DOHH2 (cell line): ENCODE results near the gene ARHGAP22.

Source experiments
- EZH2phosphoT487 ChIP-seq: fragments of 200-600 bp; sonication (generic); IDR thresholded peaks from 2 replicates; pipeline ENCODE4 v1.6.1; 2017; ENCODE audit warnings: borderline replicate concordance, mild to moderate bottlenecking, antibody characterized with exemption, low read length, moderate library complexity, mixed read lengths
- TF ChIP-seq, protein P1 (sequence below): fragments of 200-600 bp; sonication (generic); IDR thresholded peaks from one replicate; pipeline ENCODE4 v1.5.1; 2014; ENCODE audit warnings: antibody characterized with exemption, mild to moderate bottlenecking, low read depth, low read length; ENCODE audit not compliant: poor library complexity, severe bottlenecking

DNA sequence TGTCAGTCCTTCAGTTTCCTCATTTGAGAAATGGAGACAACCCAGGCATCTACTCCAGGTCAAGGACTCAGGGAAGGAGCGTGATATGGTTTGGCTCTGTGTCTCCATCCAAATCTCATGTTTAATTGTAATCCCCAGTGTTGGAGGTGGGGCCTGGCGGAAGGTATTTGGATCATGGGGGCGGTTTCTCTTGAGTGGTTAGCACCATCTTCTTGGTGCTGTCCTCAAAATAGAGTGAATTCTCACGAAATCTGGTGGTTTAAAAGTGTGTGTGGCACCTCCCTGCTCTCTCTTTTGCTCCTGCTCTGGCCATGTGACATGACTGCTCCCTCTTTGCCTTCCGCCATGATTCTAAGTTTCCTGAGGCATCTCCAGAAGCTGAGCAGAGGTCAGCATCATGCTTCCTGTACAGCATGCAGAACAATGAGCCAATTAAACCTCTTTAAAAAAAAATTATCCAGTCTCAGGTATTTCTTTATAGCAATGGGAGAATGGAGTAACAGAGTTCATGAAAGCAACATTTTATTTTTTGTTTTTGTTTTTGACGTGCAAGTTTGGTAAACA is 30.0 kb downstream of the ARHGAP22 start:
- TF ChIP-seq, protein P1, sequence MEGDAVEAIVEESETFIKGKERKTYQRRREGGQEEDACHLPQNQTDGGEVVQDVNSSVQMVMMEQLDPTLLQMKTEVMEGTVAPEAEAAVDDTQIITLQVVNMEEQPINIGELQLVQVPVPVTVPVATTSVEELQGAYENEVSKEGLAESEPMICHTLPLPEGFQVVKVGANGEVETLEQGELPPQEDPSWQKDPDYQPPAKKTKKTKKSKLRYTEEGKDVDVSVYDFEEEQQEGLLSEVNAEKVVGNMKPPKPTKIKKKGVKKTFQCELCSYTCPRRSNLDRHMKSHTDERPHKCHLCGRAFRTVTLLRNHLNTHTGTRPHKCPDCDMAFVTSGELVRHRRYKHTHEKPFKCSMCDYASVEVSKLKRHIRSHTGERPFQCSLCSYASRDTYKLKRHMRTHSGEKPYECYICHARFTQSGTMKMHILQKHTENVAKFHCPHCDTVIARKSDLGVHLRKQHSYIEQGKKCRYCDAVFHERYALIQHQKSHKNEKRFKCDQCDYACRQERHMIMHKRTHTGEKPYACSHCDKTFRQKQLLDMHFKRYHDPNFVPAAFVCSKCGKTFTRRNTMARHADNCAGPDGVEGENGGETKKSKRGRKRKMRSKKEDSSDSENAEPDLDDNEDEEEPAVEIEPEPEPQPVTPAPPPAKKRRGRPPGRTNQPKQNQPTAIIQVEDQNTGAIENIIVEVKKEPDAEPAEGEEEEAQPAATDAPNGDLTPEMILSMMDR: no peak
- no peak for TF ChIP-seq EZH2phosphoT487
